OCI-LY7 (cell line): Measurements from ENCODE around the gene ZCCHC14. TPM values are rescaled to one million over a fixed set of nuclear protein-coding genes. Genes with fewer than 3 reads are reported as not detected.

Source experiments
- BruUV-seq: library from RNA; stranded (reverse); fragments of 400-500 nt; replicated peaks from 2 replicates; lab custom pipeline; 2021; lab: Mats Ljungman, UMichigan
- CTCF ChIA-PET: fragments of 300-600 bp; sonication (Branson Sonifier 250); formaldehyde crosslinking; loops from one replicate; lab custom pipeline; 2022; ENCODE audit warnings: antibody characterized with exemption; ENCODE audit not compliant: unreplicated experiment; lab: Charles Lee
- POLR2A ChIA-PET: fragments of 300-600 bp; sonication (Branson Sonifier 250); formaldehyde crosslinking; loops from one replicate; lab custom pipeline; 2022; ENCODE audit warnings: antibody characterized with exemption; lab: Charles Lee
- DNase-seq: peaks from one replicate; pipeline ENCODE4 v3.0.0-alpha.2; 2015; ENCODE audit warnings: low spot score
- H2AFZ ChIP-seq: fragments of 200-600 bp; sonication (generic), shearing (Covaris generic); 2 replicates; pipeline ENCODE4 v1.6.1; 2014; ENCODE audit warnings: mild to moderate bottlenecking, antibody characterized with exemption, low read length, moderate library complexity
- H3K27ac ChIP-seq: fragments of 200-600 bp; sonication (generic); 2 replicates; pipeline ENCODE4 v1.5.1; 2014; ENCODE audit warnings: mixed run types, low read depth, mild to moderate bottlenecking, moderate library complexity, low read length, inconsistent platforms; ENCODE audit not compliant: poor library complexity, severe bottlenecking
- H3K36me3 ChIP-seq: fragments of 200-600 bp; sonication (generic); 2 replicates; pipeline ENCODE4 v1.6.1; 2014; ENCODE audit warnings: mild to moderate bottlenecking, antibody characterized with exemption, low read length, moderate library complexity, mixed read lengths; ENCODE audit not compliant: insufficient read depth
- H3K4me1 ChIP-seq: fragments of 200-600 bp; sonication (generic); 2 replicates; pipeline ENCODE4 v1.5.1; 2014; ENCODE audit warnings: mild to moderate bottlenecking, low read length; ENCODE audit not compliant: insufficient read depth, poor library complexity, severe bottlenecking
- H3K4me2 ChIP-seq: fragments of 200-600 bp; sonication (generic); 2 replicates; pipeline ENCODE4 v1.6.1; 2014; ENCODE audit warnings: mild to moderate bottlenecking, low read length
- H3K4me3 ChIP-seq: fragments of 200-600 bp; sonication (generic); 2 replicates; pipeline ENCODE4 v1.5.1; 2014; ENCODE audit warnings: mild to moderate bottlenecking, low read depth, low read length; ENCODE audit not compliant: poor library complexity, severe bottlenecking
- H3K79me2 ChIP-seq: fragments of 200-600 bp; sonication (generic); 2 replicates; pipeline ENCODE4 v1.6.1; 2016; ENCODE audit warnings: low read depth, mild to moderate bottlenecking, low read length, moderate library complexity, mixed read lengths; ENCODE audit not compliant: insufficient read depth
- H3K9me2 ChIP-seq: fragments of 200-600 bp; sonication (generic); 2 replicates; pipeline ENCODE4 v1.6.1; 2016; ENCODE audit warnings: mild to moderate bottlenecking, low read length, mixed read lengths; ENCODE audit not compliant: insufficient read depth
- H3K9me3 ChIP-seq: fragments of 200-600 bp; sonication (generic); 2 replicates; pipeline ENCODE4 v1.6.1; 2014; ENCODE audit warnings: mild to moderate bottlenecking, mixed run types, low read length, mixed read lengths
- H4K20me1 ChIP-seq: fragments of 200-600 bp; sonication (generic); 2 replicates; pipeline ENCODE4 v1.6.1; 2014; ENCODE audit warnings: mild to moderate bottlenecking, antibody characterized with exemption, low read length, moderate library complexity, mixed read lengths; ENCODE audit not compliant: insufficient read depth
- EZH2phosphoT487 ChIP-seq: fragments of 200-600 bp; sonication (generic); IDR thresholded peaks from 2 replicates; pipeline ENCODE4 v1.6.1; 2018; ENCODE audit warnings: low read depth, borderline replicate concordance, mild to moderate bottlenecking, mixed run types, antibody characterized with exemption, low read length, moderate library complexity, mixed read lengths
- intact Hi-C: fragments of 100-400 bp; cut with micrococcal nuclease; formaldehyde crosslinking; loops from one replicate; pipeline ENCODE4 v1.10.0; 2022; ENCODE audit not compliant: unreplicated experiment
- total RNA-seq, 2 experiments: library from RNA; depleted of rRNA in 1 of 2; stranded (reverse); fragments of >200 nt in 1 of 2; shearing (Covaris generic) in 1 of 2; gene quantifications; 2 replicates each; pipeline ENCODE4 v1.2.3, GENCODE V29; 2014 to 2022
- TF ChIP-seq, protein P1 (sequence below): fragments of 200-600 bp; sonication (generic); conservative IDR thresholded peaks from 2 replicates; pipeline ENCODE4 v1.5.1; 2014; ENCODE audit warnings: mild to moderate bottlenecking, antibody characterized with exemption, low read length, moderate library complexity, mixed read lengths

Gene ZCCHC14
- total RNA-seq, 2 experiments from 2014 or later, result 8.5 to 17.1 TPM

DNA sequence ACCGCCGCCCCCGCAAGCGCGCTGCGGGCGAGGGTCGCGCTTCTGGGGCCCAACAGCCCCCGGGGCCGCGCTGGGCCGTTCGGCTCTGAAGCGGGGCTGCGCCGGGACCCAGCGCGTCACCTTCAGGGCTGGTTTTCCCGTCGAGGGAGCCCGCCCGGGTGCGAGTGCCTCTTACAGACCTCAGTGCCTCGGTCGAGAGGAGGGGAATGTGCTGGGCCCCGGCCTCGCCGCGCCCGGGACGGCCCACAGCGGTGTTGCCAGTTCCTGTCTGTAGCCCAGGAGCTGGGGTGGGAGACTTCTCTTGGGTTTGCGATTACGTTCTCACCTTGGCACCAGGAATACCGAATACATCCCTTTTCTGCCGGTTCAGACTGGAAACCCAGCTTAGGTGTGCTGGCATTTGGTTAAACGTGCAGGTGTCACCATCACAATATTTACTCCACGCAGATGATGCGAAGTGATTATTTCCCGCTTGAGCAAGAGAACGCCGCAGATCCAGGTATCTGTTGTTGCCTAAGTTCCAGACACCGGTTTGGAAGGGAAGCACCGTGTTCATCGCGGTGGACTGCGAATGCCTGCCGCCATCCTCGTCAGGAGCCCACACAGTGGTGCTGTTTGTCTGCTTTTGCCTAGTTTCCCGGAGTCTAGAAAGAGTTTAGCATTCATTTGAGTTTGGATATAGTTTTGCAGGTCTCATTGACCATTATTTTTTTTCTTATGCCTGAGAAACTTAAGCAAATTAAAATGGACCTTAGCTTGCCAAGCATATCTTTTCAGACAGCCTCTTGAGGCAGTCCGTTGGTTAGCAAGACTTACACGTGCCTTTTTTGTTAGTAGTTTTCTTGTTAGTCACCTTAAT, 99.8 kb downstream of the ZCCHC14 start:
- peaks cover 14% of the 10 kb centered on the region for H4K20me1 ChIP-seq
- peak overlapping the region; percentile 78 for H3K4me3 ChIP-seq
- no peaks in the 10 kb centered on the region for H3K9me2 ChIP-seq
- no peak for TF ChIP-seq EZH2phosphoT487
- TF ChIP-seq, protein P1, sequence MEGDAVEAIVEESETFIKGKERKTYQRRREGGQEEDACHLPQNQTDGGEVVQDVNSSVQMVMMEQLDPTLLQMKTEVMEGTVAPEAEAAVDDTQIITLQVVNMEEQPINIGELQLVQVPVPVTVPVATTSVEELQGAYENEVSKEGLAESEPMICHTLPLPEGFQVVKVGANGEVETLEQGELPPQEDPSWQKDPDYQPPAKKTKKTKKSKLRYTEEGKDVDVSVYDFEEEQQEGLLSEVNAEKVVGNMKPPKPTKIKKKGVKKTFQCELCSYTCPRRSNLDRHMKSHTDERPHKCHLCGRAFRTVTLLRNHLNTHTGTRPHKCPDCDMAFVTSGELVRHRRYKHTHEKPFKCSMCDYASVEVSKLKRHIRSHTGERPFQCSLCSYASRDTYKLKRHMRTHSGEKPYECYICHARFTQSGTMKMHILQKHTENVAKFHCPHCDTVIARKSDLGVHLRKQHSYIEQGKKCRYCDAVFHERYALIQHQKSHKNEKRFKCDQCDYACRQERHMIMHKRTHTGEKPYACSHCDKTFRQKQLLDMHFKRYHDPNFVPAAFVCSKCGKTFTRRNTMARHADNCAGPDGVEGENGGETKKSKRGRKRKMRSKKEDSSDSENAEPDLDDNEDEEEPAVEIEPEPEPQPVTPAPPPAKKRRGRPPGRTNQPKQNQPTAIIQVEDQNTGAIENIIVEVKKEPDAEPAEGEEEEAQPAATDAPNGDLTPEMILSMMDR, result peak; percentile 30; the same call in 1 of the 2 replicates
- ChIA-PET CTCF (no interaction called here), POLR2A (interaction anchor here (2.2 kb wide), 1 partner anchor 9 kb away, joined by 9 read pairs; the partner anchor contains the start of gene FBXO31)
- H3K27ac ChIP-seq, result peak overlapping the region; percentile 14
- peaks cover 6% of the 10 kb centered on the region; the same call in 1 of the 2 replicates for H3K36me3 ChIP-seq
- no peaks in the 10 kb centered on the region for H3K9me3 ChIP-seq
- H3K79me2 ChIP-seq, result peaks cover 27% of the 10 kb centered on the region; the same call in 1 of the 2 replicates
- peaks cover 36% of the 10 kb centered on the region for H3K4me1 ChIP-seq
- peak; percentile 60 for DNase-seq
- H2AFZ ChIP-seq, result 0 out of 2 replicates have a peak overlapping the region, but pooled peaks have one; percentile 5
- intact Hi-C loops, result loop anchor here (5.0 kb wide), 1 partner anchor 309 kb away; no protein-coding TSS in a partner anchor
- H3K4me2 ChIP-seq, result peak overlapping the region; percentile 88
- BruUV-seq, result no TSS peak

DNA sequence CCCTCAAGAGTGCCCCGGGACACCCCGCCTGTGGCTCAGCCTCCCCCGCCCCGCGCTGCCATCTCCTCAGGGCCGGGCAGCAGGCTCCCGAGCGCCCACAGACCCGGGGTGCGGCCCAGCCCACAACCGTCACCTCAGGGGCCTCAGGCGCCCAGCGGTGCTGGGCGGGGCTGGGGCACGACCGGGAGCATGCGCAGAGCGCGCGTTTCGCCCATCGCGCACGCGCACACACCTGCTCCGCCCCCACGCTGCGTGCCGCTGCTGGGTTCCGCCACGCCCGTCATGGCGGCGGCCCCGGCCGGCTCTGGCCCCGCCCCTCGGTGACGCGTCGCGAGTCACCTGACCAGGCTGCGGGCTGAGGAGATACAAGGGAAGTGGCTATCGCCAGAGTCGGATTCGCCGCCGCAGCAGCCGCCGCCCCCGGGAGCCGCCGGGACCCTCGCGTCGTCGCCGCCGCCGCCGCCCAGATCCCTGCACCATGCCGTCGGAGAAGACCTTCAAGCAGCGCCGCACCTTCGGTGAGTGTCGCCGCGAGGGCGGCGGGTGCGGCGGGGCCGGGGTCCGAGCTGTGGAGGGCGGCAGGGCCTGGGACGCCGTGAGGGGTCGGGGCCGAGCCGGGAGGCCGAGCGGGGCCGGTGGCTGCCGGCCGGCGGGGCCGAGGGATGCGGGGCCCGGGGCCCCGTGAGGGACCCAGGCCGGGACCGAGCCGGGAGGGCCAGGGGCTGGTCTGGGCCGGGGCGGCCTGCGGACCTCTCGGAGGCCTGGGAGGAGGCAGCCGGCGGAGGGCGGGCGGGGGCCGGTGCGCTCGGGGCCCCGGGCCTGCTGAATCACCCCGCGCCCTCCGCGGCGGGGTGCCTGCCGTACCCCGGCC, 100.6 kb downstream of the ZCCHC14 start, which contains the start of gene MAP1LC3B:
MAP1LC3B (plus strand) TSS at position 387 of the 871 bp plus-strand sequence; CDS start at position 479, 92 bp downstream.
- no peak for TF ChIP-seq EZH2phosphoT487
- TF ChIP-seq, protein P1, result no peak
- no TSS peak for BruUV-seq
- H3K79me2 ChIP-seq, result peaks cover 27% of the 10 kb centered on the region; the same call in 1 of the 2 replicates

More for the DNA sequence above, 100.6 kb downstream of the ZCCHC14 start, which contains the start of gene MAP1LC3B:
- 0 out of 2 replicates have a peak within 1 kb of the TSS, but pooled peaks have one; percentile 5 for H2AFZ ChIP-seq
- ChIA-PET POLR2A (no interaction called here), CTCF (no interaction called here)
- H3K36me3 ChIP-seq, result peaks cover 6% of the 10 kb centered on the region; the same call in 1 of the 2 replicates
- intact Hi-C loops, result loop anchor here (5.0 kb wide), 1 partner anchor 310 kb away; no protein-coding TSS in a partner anchor
- no peaks in the 10 kb centered on the region for H3K9me2 ChIP-seq
- H3K9me3 ChIP-seq, result no peaks in the 10 kb centered on the region
- H3K4me3 ChIP-seq, result peak within 1 kb of the TSS; percentile 78
- peak within 1 kb of the TSS; percentile 92 for H3K4me2 ChIP-seq
- peaks cover 14% of the 10 kb centered on the region for H4K20me1 ChIP-seq
- H3K27ac ChIP-seq, result peak within 1 kb of the TSS; percentile 50
- DNase-seq, result peak; percentile 97
- peaks cover 45% of the 10 kb centered on the region for H3K4me1 ChIP-seq
